Measurements from ENCODE around the gene ISCA2.
"Not testable (repeated sequence)": the region's sequence is repeated elsewhere in the genome, so short reads cannot be mapped to it uniquely, and the experiment has no call there.

The ISCA2 gene

GRCh38 chr14:74493343-74494261, at the start of gene ISCA2:
Gene ISCA2 (plus strand): TSS chr14:74493765. CDS start chr14:74493775, 10 bp downstream.
- peak; percentile 100 for DNase-seq

GRCh38 chr14:74444866-74445265, 48.7 kb upstream of the ISCA2 start:
- no peak for DNase-seq

- DNase-seq: not testable (repeated sequence)
Measured at GRCh38 chr14:74454397-74454796, 39.2 kb upstream of the ISCA2 start.

GRCh38 chr14:74456684-74457564, 36.6 kb upstream of the ISCA2 start:
- no peak for DNase-seq

GRCh38 chr14:74457565-74457895, 36.0 kb upstream of the ISCA2 start:
- DNase-seq: no peak

- peak; percentile 65 for DNase-seq
Measured at GRCh38 chr14:74459289-74459946, 34.1 kb upstream of the ISCA2 start.

GRCh38 chr14:74459976-74460375, 33.6 kb upstream of the ISCA2 start:
- DNase-seq: no peak

- DNase-seq: no peak
Measured at GRCh38 chr14:74462993-74463392, 30.6 kb upstream of the ISCA2 start.

GRCh38 chr14:74463697-74464096, 29.9 kb upstream of the ISCA2 start:
- DNase-seq: no peak

GRCh38 chr14:74464785-74465184, 28.8 kb upstream of the ISCA2 start:
- no peak for DNase-seq

- DNase-seq: no peak
Measured at GRCh38 chr14:74465335-74465734, 28.2 kb upstream of the ISCA2 start.

GRCh38 chr14:74468513-74468912, 25.1 kb upstream of the ISCA2 start:
- DNase-seq: no peak

GRCh38 chr14:74469548-74470518, 23.7 kb upstream of the ISCA2 start:
- DNase-seq: no peak

GRCh38 chr14:74472601-74473000, 21.0 kb upstream of the ISCA2 start:
- no peak for DNase-seq

- no peak for DNase-seq
Measured at GRCh38 chr14:74474376-74474775, 19.2 kb upstream of the ISCA2 start.

- DNase-seq: no peak
Measured at GRCh38 chr14:74475678-74476077, 17.9 kb upstream of the ISCA2 start.

GRCh38 chr14:74476107-74476506, 17.5 kb upstream of the ISCA2 start:
- DNase-seq: no peak

- DNase-seq: no peak
Measured at GRCh38 chr14:74476607-74477006, 17.0 kb upstream of the ISCA2 start.

GRCh38 chr14:74478996-74479635, 14.4 kb upstream of the ISCA2 start:
- DNase-seq: no peak

GRCh38 chr14:74480046-74480445, 13.5 kb upstream of the ISCA2 start:
- no peak for DNase-seq

GRCh38 chr14:74482571-74482970, 11.0 kb upstream of the ISCA2 start:
- no peak for DNase-seq

- no peak for DNase-seq
Measured at GRCh38 chr14:74483321-74483720, 10.2 kb upstream of the ISCA2 start.

Data from activated effector memory CD4-positive, alpha-beta T cell treated with anti-CD3 and anti-CD28 coated beads, Interleukin-2, amount 50 U/mL, for 16 hours (primary cell).